Mammary epithelial cell (primary cell): ENCODE measurements around the gene USP44.

ENCODE experiments used
- EZH2 ChIP-seq: IDR thresholded peaks from 2 replicates; pipeline ENCODE4 v1.6.1; 2012; ENCODE audit warnings: low read length, inconsistent platforms, borderline replicate concordance
- TF ChIP-seq, protein P1 (sequence below), 2 donors: IDR thresholded peaks in 1 of 2; conservative IDR thresholded peaks in 1 of 2; 2 replicates each; pipeline ENCODE4 v1.5.1; 2011 to 2012; ENCODE audit warnings: inconsistent platforms in 2 of 2, low read length in 2 of 2, mild to moderate bottlenecking in 2 of 2, control low read depth in 1 of 2, low read depth in 1 of 2; ENCODE audit not compliant: insufficient read depth in 1 of 2; ENCODE audit errors: extremely low read depth in 1 of 2

DNA sequence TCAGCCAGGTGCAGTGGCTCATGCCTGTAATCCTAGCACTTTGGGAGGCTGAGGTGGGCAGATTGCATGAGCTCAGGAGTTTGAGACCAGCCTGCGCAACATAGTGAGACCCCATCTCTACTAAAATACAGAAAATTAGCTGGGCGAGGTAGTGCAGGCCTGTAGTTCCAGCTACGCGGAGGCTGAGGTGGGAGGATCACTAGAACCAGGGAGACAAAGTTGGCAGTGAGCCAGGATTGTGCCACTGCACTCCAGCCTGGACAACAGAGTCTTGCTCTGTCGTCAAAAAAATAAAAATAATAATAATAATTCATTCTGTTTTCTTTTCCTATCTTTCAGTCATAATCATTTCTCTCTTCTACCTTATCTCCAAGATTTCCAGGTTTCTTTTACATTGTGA lies 48.6 kb upstream of the USP44 start:
- TF ChIP-seq, protein P1, sequence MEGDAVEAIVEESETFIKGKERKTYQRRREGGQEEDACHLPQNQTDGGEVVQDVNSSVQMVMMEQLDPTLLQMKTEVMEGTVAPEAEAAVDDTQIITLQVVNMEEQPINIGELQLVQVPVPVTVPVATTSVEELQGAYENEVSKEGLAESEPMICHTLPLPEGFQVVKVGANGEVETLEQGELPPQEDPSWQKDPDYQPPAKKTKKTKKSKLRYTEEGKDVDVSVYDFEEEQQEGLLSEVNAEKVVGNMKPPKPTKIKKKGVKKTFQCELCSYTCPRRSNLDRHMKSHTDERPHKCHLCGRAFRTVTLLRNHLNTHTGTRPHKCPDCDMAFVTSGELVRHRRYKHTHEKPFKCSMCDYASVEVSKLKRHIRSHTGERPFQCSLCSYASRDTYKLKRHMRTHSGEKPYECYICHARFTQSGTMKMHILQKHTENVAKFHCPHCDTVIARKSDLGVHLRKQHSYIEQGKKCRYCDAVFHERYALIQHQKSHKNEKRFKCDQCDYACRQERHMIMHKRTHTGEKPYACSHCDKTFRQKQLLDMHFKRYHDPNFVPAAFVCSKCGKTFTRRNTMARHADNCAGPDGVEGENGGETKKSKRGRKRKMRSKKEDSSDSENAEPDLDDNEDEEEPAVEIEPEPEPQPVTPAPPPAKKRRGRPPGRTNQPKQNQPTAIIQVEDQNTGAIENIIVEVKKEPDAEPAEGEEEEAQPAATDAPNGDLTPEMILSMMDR (conservative IDR thresholded peaks at IDR 0.05 in 1 of 2, IDR thresholded peaks at IDR 0.05 in 1 of 2; ENCODE audit: extremely low read depth in 1 of 2, insufficient read depth in 1 of 2, low read depth in 1 of 2, low read length in 2 of 2): no peak
- TF ChIP-seq EZH2: no peak
